C1 segment of cervical spinal cord (tissue), 14 donors: ENCODE results near the gene TAOK3.
"Not testable (repeated sequence)": the region's sequence is repeated elsewhere in the genome, so short reads cannot be mapped to it uniquely, and the experiment has no call there.

ENCODE experiments used
- DNase-seq, 14 donors: peaks; one replicate each; lab custom pipeline; 2025; lab: John Stamatoyannopoulos, UW

Gene TAOK3

DNA sequence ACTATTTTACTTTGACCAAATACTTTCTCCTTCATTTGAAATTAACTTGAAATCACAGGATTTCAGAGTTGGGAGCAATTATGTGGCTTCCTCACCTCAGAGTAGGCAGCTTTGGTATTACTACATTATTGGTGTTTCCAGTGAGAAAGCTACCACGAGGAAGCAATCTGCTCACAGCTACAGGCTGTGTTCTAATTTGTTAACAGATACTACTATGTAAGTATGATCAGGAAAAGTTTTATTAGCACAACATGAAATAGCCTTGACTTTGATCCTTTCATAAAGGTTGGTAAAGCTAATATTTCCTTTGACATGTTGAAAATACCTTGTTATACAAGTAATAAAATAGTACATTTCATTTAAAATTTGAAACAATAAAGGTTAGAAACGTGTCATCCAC, 30.6 kb downstream of the TAOK3 start:
- DNase-seq = no peak

DNA sequence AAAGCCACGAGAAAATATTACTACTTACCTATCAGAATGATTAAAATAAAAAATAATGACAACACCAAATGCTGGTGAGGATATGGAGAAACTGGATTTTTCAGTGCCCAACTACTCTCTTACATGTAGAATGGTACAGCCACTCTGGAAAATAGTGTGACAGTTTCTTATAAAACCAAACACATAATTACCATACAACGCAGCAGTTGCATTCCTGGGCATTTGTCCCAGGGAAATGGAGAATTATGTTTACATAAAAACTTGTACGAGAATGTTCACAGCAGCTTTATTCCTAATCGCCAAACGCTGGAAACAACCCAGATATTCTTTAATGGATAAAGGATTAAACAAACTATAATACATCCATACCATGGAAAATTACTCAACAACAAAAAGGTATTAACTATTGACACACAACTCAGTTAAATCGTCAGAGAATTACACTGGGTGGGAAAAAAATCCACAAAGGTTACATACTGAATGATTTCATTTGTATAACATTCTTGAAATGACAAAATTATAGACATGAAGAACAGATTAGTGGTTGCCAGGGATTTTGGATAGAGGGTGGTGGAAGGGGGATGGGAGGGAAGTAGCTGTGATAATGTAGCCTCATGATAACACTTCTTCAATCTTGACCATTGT, 35.4 kb downstream of the TAOK3 start:
- no peak for DNase-seq

DNA sequence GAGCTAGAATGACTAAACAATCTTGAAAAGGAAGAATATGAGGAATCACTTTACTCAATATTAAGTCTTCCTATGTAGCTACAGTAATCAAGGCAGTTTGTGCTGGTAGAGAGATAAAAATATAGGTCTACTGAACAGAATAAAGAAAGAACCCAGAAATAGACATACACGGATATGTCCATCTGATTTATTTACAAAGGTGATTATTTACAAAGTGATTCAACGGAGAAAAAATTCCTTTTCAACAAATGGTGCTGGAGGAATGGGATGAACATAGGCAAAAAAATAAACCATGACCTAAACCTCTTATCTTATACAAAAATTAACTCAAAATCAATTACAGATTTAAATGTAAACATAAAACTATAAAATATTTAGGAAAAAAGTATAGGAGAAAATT, 36.6 kb downstream of the TAOK3 start:
- no peak for DNase-seq

DNA sequence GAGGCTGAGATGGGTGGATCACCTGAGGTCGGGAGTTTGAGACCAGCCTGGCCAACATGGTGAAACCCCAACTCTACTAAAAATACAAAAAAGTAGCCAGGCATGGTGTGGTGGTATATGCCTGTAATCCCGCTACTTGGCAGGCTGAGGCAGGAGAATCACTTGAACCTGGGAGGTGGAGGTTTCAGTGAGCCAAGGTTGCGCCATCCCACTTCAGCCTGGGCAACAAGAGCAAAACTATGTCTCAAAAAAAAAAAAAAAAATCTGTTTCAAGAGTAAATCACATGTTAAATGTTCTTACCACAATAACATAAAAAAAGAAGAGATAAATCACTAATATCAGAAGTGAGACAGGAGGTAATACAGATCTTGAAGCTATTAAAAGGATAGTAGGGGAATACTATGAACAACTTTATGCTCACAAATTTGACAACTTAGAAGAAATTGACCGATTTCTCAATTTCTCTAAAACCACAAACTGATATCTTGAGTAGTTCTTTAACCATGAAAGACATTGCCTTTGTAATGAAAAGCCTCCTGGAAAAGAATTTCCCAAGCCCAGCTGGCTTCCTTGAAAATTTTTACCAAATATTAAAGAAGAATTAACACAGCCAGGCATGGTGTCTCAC, 37.7 kb downstream of the TAOK3 start:
- no peak for DNase-seq

DNA sequence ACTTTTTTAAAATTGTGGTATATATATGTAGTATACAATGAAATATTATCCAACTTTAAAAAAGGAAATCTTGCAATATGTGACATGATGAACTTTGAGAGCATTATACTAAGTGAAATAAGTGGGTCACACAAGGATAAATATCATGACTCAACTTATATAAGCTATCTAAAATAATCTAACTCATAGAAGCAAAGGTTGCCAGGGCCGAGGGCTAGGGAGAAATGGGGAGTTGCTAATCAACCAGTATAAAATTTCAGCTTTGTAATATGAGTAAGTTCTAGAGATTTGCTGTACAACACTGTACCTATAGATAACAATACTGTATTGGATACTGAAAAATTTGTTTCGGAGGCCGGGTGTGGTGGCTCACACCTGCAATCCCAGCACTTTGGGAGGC, 38.5 kb downstream of the TAOK3 start:
- no peak for DNase-seq

DNA sequence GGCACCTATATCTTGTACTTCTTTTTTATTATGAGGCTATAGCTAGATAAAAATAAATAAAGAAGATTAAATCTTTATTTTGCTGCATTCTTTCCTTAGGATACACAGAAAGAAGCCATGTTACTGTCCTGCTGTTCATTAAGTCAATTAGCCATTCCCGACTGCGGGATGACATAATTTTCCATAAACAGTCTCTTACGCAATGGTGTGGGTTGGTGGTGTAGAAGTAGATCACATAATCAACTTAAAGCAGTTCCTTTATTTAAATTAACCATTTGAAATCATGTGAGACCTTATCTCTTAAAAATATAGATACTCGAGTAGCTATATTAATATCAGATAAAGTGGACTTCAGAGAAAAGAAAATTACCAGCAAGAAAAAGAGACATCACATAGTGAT, 40.2 kb downstream of the TAOK3 start:
- DNase-seq = no peak

DNA sequence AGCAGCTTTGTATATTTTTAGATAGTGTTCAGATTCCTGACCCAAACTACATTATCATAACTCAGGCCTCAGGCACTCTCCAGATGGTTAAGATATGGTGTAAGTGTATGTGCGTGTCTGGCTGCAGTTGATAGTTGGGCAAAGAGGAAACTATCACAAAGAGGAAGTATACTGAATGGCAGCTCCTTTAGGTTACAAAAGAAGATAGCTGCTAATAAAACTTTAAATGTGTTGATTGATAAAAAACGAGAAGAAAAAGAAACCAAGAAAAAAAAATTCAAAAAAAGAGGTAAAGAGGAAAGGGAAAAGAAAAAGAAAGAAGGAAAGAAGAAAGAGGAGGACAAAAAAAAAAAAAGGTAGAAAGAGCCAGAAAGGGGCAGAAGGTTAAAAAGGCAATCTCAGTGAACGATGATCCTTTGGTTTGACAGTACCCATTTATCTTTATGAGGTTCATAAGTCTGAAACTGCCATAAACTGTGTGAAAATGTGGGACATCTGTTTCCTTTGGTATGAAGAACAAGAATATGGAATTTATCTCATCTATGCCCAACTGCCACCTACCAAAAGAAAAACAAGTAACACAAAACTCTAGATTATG, 42.2 kb downstream of the TAOK3 start:
- DNase-seq = no peak

DNA sequence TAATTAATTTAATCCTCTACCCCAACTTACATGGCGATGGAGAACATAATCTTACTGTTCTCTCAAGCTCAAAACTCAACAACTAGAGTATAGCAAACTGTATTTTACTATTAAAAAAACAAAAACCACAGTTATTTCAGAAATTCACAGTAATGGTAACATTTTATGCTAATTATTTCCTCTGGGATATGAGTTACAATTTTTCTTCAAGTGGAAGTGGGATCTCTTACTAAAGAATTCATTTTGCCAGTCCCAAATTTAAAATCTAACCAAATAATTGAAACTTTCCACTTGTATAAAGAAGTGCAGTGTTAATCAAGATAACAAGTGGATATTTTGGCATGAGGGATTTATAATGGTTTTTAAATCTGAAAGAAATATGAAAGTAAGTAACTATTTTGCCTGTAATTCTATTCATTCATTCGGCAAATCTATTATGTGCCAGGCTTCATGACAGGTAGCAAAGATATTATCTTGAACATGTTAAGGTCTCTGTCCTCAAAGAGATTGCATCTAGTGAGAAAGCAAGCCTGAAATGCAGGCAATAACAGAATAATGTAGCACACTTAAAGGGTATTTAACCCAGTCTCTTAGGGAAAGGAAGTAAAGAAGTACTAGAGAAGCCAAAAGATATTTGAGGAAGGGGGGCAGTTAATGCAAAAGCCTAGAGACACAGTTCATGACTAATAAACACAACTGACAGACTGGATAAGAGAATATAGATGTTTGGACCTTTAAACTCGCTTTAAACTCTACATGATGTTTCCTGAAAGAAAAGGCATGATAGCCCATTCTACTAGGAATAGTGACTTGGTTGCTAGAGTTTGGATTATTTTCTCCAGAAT, 44.0 kb downstream of the TAOK3 start:
- DNase-seq = no peak

DNA sequence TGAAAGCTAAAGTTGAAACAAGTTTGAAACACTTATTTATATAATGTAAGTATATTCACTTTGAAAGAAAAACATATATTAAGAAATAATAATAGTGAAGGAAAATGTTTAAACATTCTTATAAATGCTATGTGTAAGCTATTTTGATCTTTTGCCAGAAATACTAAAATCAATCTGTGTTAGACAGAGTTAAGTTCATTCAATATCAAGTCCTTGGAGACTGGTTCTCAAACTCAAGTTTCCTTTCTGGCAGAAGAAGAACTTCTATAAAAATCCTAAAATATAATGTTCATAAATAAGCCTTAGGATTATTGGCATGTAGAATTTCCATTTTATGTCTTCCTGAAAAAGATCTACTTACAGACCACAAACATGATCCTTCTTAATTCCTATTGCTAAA, 45.3 kb downstream of the TAOK3 start:
- no peak for DNase-seq

DNA sequence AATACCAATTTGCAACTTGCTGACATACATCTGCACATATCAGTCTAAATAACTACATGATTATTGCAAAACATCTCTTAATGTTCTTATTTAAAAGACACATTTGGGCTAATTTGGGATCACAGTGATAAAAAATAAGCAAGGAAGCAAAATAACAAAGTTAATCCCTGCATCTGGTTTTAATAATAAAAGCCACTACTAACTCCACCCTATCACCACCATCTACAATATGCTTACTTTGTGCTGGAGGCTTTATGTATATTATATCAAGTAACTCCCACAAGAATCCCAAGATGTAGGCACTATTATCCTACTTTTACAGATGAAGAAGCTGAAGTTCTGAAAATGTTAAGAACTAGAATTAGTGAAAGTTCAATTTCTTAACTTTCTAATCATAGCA, 45.7 kb downstream of the TAOK3 start:
- no peak for DNase-seq

DNA sequence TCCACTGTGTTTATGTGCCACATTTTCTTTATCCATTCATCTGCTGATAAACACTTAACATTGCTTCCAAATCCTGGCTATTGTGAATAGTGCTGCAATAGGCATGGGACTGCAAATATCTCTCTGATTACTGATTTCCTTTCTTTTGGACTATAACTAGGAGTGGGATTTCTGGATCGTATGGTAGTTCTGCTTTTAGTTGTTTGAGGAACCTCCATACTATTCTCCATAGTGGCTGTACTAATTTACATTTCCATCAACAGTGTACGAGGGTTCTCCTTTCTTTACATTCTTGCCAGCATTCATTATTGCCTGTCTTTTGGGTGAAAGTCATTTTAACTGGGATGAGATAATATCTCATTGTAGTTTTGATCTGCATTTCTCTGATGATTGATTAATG, 47.6 kb downstream of the TAOK3 start:
- no peak for DNase-seq

DNA sequence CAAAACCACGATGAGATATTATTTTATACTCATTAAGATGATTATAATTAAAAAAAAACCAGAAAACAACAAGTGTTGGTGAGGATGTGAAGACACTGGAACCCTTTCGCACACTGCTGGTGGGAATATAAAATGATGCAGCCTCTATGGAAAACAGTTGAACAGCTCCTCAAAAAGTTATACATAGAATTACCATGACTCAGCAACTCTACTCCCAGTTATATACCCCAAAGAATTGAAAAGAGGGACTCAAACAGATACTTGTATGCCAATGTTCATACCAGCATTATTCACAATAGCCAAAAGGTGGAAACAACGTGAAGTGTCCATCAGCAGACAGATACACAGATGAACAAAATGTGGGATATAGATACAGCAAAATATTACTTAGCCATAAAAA, 53.1 kb downstream of the TAOK3 start:
- DNase-seq = no peak

DNA sequence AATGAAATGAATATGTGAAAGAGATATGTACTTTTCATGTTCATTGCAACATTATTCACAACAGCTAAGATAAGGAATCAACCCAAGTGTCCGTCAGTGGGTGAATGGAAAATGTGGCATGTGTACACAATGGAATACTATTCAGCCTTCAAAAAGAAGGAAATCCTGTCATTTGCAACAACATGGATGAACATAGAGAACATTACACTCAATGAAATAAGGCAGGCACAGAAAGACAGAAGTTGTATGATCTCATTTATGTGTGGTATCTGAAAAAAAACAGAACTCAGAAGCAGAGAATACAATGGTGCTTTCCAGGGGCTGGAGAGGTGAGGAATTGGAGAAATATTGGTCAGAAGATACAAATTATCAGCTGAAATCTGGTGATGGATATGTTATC, 54.0 kb downstream of the TAOK3 start:
- no peak for DNase-seq

DNA sequence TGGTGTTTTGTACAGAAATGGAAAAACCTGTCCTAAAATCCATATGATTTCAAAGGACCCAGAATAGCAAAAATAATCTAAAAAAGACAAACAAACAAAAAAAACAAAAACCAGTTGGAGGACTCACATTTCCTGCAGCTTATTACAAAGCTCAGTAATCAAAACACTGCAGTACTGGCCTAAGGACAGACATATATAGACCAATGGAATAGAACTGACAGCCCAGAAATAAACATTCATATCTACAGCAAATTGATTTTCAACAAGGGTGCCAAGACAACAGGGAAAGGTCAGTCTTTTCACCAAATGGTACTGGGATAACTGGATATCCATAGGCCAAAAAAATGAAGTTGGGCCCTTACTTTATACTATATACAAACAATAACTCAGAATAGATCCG, 55.0 kb downstream of the TAOK3 start:
- DNase-seq = no peak

DNA sequence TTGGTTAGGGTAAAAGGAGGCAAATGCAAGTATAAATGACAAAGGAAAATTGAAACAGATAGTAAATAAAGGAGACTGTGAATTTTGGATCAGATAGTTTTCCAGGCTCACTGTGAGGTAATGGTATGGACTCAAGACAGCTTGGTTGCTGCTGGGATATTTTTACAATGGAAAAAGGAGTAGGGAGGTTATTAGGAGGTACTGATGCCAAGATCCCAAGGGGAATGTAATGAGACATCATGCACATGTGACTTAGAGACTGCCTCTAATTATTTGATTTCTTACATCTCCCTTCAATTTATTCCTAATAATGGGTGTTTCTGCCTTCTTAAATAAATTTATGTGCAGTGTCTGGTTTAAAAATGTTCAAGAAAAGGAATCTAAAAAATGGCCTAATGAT, 56.9 kb downstream of the TAOK3 start:
- DNase-seq = no peak

DNA sequence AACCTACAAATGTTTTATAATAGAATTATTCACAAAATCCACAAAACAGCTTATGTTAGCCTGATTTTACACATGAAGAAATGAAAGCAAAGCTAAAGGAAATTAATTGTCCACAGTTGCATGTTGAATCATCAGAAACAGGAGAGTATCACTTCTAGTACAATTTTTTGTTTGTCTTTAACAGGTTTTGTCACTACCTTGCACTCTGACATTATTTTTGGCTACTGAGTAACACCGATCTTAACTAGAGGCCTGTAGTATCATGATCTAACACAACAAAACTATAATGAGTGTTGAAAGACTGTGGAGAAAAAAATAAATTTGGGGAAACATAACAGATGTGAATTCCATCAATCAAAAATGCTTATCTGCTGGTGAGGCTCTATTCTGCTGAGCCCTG, 60.1 kb downstream of the TAOK3 start:
- DNase-seq = no peak

DNA sequence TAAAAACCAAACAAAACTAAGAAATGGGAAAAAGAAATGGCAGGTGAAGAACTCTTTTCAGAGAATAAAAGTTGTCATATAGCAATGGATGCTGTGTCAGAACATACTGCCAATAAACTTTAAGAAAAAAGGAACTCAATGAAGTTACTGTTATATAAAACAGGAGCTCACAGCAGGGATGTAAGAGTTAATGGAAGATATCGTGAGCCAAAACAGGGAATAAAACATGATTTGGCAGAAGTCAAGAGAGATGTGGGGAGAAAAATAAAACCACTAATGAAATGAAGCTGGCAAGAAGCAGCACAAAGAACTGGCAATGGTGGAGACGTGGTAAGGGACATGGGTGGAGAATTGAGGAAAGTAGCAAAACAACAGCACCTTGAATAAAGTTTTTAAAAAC, 61.0 kb downstream of the TAOK3 start:
- peak in 1 of 14 donors; percentile 0 for DNase-seq

DNA sequence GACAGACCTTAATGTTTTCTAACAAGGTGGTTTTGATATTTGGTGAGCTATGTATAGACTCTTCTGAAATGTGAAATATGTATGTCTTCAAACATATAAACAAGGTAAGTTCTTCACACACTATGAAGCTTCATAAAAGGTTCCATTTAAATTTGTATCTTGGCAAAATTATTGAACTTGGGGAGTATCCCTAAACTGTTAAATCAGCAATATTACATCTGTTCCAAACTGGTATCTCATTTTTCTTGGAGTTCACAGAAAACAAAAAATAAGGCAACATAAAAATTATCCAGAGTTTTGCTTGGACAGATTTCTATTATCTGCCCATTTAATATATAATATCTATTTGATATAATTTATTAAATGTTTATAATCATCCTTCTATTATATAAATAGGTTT, 62.4 kb downstream of the TAOK3 start:
- DNase-seq = no peak

DNA sequence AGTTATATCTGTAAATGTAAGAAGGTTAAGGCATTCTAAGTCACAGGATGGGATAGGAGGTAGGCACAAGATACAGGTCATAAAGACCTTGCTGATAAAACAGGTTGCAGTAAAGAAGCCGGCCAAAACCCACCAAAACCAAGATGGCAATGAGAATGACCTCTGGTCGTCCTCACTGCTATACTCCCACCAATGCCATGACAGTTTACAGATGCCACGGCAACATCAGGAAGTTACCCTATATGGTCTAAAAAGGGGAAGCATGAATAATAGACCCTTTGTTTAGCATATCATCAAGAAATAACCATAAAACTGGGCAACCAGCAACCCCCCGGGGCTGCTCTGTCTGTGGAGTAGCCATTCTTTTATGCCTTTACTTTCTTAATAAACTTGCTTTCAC, 64.7 kb downstream of the TAOK3 start:
- DNase-seq = not testable (repeated sequence)

DNA sequence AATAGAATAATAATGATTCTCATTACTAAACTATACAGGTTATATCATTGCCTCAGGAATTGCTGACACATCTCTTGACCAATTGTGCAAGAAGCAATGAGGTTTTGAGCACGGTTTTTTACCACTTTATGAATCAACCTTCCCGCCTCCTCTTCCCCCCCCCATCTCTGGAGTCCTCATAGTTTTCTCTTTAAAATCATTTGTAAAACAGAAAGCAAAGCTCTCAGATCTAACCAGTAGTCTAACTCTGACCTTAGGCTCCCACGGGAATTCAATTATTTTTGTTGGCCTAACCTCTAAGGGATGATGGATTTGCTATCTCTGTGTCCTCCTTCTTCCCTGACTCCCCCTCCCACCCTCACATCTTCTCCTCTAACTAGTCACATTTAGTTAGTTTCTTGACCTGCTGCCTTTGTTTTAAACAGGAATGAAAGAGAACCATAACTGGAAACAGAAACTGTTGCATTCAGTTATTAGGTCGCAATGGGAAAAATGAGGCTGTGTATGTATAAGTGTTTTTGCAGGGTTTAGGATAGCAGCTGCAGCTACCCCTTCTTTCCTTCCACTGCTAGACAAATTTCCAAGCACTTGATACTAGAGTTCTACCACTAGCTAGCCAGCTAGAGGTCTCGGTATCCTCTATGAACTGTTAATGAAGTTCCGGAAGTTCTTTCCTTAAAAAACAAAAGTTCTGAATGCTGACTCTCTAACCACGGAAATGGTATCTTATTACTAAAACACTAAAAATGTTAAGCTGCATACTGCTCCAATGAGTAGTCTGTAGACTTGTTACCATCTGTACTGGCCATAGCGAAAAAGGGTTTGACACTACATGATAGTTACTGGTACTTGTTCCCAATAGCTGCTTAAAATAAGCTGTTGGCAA, 65.4 kb downstream of the TAOK3 start:
- no peak for DNase-seq

DNA sequence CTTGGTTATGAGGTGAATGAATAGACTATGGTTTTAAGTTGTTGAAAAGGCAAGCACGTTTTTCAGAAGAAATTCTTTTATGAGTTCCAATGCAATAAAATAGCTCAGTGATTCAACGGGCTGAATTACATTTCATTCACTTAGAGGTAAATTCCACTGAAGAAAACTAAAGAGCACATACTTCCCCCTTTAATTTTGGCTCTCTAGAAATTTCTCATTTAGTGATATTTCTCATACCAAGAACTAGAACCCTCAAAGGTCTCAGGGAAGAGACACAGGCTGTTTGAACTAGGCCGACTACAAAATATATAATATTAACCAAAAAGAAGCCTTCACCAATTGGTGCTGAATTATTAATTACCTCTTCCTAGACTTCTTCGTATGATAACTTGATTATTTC, 68.6 kb downstream of the TAOK3 start:
- no peak for DNase-seq

DNA sequence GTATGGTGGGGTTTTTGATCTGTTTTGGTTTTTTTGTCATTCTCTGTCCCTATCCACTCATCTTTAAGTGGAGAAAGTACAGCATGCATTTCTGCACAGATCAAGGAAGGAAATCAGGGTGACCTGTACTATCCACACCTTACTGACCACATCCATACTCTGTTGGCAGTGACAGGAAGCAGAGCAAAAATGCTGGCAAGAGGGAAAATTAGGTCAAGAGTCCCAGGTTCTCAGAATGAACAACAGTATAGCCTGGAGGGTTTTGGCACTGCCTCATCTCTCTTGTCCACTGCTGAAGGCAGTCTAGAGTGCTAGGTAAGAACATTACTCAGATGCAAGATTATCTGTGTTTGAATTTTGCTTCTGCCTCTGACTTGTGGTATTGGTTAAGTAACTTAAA, 70.7 kb downstream of the TAOK3 start:
- DNase-seq = peak in 2 of 14 donors; percentile 1 to 4
